ENCODE measurements around the gene FBXL7.

GRCh38 chr5:15787681-15788080, 287.7 kb downstream of the FBXL7 start:
- TF ChIP-seq, protein P1, sequence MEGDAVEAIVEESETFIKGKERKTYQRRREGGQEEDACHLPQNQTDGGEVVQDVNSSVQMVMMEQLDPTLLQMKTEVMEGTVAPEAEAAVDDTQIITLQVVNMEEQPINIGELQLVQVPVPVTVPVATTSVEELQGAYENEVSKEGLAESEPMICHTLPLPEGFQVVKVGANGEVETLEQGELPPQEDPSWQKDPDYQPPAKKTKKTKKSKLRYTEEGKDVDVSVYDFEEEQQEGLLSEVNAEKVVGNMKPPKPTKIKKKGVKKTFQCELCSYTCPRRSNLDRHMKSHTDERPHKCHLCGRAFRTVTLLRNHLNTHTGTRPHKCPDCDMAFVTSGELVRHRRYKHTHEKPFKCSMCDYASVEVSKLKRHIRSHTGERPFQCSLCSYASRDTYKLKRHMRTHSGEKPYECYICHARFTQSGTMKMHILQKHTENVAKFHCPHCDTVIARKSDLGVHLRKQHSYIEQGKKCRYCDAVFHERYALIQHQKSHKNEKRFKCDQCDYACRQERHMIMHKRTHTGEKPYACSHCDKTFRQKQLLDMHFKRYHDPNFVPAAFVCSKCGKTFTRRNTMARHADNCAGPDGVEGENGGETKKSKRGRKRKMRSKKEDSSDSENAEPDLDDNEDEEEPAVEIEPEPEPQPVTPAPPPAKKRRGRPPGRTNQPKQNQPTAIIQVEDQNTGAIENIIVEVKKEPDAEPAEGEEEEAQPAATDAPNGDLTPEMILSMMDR (IDR thresholded peaks at IDR 0.05; ENCODE audit: poor library complexity, severe bottlenecking) = no peak
- TF ChIP-seq EZH2 (IDR thresholded peaks at IDR 0.05; ENCODE audit: borderline replicate concordance, insufficient read depth, low read length, poor library complexity, severe bottlenecking) (no peak), EP300 (conservative IDR thresholded peaks at IDR 0.05; ENCODE audit: poor library complexity, severe bottlenecking) (no peak), POLR2AphosphoS5 (IDR thresholded peaks at IDR 0.05) (no peak), MXI1 (conservative IDR thresholded peaks at IDR 0.05; ENCODE audit: poor library complexity, severe bottlenecking) (no peak), SMC3 (conservative IDR thresholded peaks at IDR 0.05; ENCODE audit: poor library complexity) (no peak)
- TF ChIP-seq, protein P2, sequence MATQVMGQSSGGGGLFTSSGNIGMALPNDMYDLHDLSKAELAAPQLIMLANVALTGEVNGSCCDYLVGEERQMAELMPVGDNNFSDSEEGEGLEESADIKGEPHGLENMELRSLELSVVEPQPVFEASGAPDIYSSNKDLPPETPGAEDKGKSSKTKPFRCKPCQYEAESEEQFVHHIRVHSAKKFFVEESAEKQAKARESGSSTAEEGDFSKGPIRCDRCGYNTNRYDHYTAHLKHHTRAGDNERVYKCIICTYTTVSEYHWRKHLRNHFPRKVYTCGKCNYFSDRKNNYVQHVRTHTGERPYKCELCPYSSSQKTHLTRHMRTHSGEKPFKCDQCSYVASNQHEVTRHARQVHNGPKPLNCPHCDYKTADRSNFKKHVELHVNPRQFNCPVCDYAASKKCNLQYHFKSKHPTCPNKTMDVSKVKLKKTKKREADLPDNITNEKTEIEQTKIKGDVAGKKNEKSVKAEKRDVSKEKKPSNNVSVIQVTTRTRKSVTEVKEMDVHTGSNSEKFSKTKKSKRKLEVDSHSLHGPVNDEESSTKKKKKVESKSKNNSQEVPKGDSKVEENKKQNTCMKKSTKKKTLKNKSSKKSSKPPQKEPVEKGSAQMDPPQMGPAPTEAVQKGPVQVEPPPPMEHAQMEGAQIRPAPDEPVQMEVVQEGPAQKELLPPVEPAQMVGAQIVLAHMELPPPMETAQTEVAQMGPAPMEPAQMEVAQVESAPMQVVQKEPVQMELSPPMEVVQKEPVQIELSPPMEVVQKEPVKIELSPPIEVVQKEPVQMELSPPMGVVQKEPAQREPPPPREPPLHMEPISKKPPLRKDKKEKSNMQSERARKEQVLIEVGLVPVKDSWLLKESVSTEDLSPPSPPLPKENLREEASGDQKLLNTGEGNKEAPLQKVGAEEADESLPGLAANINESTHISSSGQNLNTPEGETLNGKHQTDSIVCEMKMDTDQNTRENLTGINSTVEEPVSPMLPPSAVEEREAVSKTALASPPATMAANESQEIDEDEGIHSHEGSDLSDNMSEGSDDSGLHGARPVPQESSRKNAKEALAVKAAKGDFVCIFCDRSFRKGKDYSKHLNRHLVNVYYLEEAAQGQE (IDR thresholded peaks at IDR 0.05; ENCODE audit: borderline replicate concordance) = no peak
